Activated T-helper 9 cell treated with anti-CD3 and anti-CD28 coated beads, Interleukin-2, amount 50 U/mL, for 16 hours (primary cell): Measurements from ENCODE around the gene SHLD1.

ENCODE experiments used
- DNase-seq: peaks from one replicate; pipeline ENCODE4 v3.0.0-alpha.2; 2020; ENCODE audit warnings: low read depth

The SHLD1 gene

GRCh38 chr20:5893052-5893451, 142.9 kb downstream of the SHLD1 start:
- no peak for DNase-seq

- no peak for DNase-seq
These were observed 143.4 kb downstream of the SHLD1 start for GRCh38 chr20:5893621-5894020.

- no peak for DNase-seq
These were observed 145.4 kb downstream of the SHLD1 start for GRCh38 chr20:5895626-5896025.

GRCh38 chr20:5899444-5899843, 149.2 kb downstream of the SHLD1 start:
- DNase-seq, result no peak

GRCh38 chr20:5900908-5901307, 150.7 kb downstream of the SHLD1 start:
- DNase-seq, result no peak

GRCh38 chr20:5908981-5909380, 158.8 kb downstream of the SHLD1 start:
- DNase-seq, result no peak

- DNase-seq, result no peak
These were observed 160.0 kb downstream of the SHLD1 start for GRCh38 chr20:5910186-5910585.

- DNase-seq, result no peak
These were observed 163.0 kb downstream of the SHLD1 start for GRCh38 chr20:5913166-5913565.
